IMR-90 (cell line): ENCODE results near the gene SMC5. TPM values are rescaled to one million over a fixed set of nuclear protein-coding genes. Genes with fewer than 3 reads are reported as not detected.

Experiments
- ATAC-seq: fragments of 200-7000 bp; cut with Tn5 transposase; 2 replicates; pipeline ENCODE4 v1.9.1; 2020; ENCODE audit warnings: low read depth, mild to moderate bottlenecking, moderate library complexity
- BruUV-seq: library from RNA; stranded (reverse); fragments of 400-500 nt; replicated peaks from 2 replicates; lab custom pipeline; 2021; lab: Mats Ljungman, UMichigan
- CTCF ChIA-PET: fragments of 300-600 bp; formaldehyde crosslinking; extraction: SDS; loops from one replicate; lab custom pipeline; 2021; ENCODE audit warnings: antibody characterized with exemption; lab: Yijun Ruan, JAX
- POLR2A ChIA-PET: fragments of 300-600 bp; sonication (Branson Sonifier 250); formaldehyde crosslinking; loops from one replicate; lab custom pipeline; 2022; ENCODE audit warnings: antibody characterized with exemption; ENCODE audit not compliant: unreplicated experiment; lab: Charles Lee
- DNase-seq: peaks from one replicate; pipeline ENCODE4 v3.0.0; 2013
- H2AFZ ChIP-seq: replicated peaks from 2 replicates; pipeline ENCODE3; 2013; ENCODE audit warnings: low read length, mild to moderate bottlenecking; ENCODE audit not compliant: poor library complexity
- H2AK5ac ChIP-seq: 2 replicates; pipeline ENCODE4 v1.6.1; 2013; ENCODE audit warnings: low read depth, low read length, inconsistent platforms
- H2AK9ac ChIP-seq: replicated peaks from 2 replicates; pipeline ENCODE3; 2013; ENCODE audit warnings: mild to moderate bottlenecking, low read depth, low read length, moderate library complexity; ENCODE audit not compliant: poor library complexity
- H2BK120ac ChIP-seq: 2 replicates; pipeline ENCODE4 v1.6.1; 2013; ENCODE audit warnings: low read depth, low read length, inconsistent platforms
- H2BK15ac ChIP-seq: 3 replicates; pipeline ENCODE4 v1.6.1; 2013; ENCODE audit warnings: low read depth, low read length, inconsistent platforms
- H2BK20ac ChIP-seq: 2 replicates; pipeline ENCODE4 v1.6.1; 2013; ENCODE audit warnings: low read depth, mild to moderate bottlenecking, inconsistent platforms, low read length, moderate library complexity
- H2BK5ac ChIP-seq: 2 replicates; pipeline ENCODE4 v1.6.1; 2013; ENCODE audit warnings: mild to moderate bottlenecking, low read depth, low read length, inconsistent platforms; ENCODE audit not compliant: poor library complexity, severe bottlenecking
- H3K14ac ChIP-seq: replicated peaks from 2 replicates; pipeline ENCODE4 v1.6.1; 2013; ENCODE audit warnings: low read depth, low read length, inconsistent platforms
- H3K18ac ChIP-seq: 2 replicates; pipeline ENCODE4 v1.6.1; 2013; ENCODE audit warnings: low read depth, low read length, control low read depth
- H3K23ac ChIP-seq: 2 replicates; pipeline ENCODE4 v1.6.1; 2013; ENCODE audit warnings: low read depth, low read length, inconsistent platforms
- H3K27ac ChIP-seq: 2 replicates; pipeline ENCODE4 v1.5.1; 2013; ENCODE audit warnings: mild to moderate bottlenecking, control low read depth, low read length; ENCODE audit not compliant: insufficient read depth
- H3K27me3 ChIP-seq: 2 replicates; pipeline ENCODE4 v1.6.1; 2013; ENCODE audit warnings: low read length; ENCODE audit not compliant: control insufficient read depth, insufficient read depth
- H3K36me3 ChIP-seq: 2 replicates; pipeline ENCODE4 v1.6.1; 2013; ENCODE audit warnings: low read length, mixed read lengths; ENCODE audit not compliant: control insufficient read depth, insufficient read depth
- H3K4ac ChIP-seq: 2 replicates; pipeline ENCODE4 v1.6.1; 2013; ENCODE audit warnings: low read depth, low read length, inconsistent platforms
- H3K4me1 ChIP-seq: 2 replicates; pipeline ENCODE4 v1.6.1; 2013; ENCODE audit warnings: low read length, mixed read lengths; ENCODE audit not compliant: control insufficient read depth, insufficient read depth
- H3K4me2 ChIP-seq: 2 replicates; pipeline ENCODE4 v1.6.1; 2013; ENCODE audit warnings: low read depth, mild to moderate bottlenecking, control low read depth, low read length, moderate library complexity
- H3K4me3 ChIP-seq: 2 replicates; pipeline ENCODE4 v1.5.1; 2013; ENCODE audit warnings: low read depth, mild to moderate bottlenecking, control low read depth, low read length, moderate library complexity; ENCODE audit not compliant: insufficient read depth
- H3K56ac ChIP-seq: 2 replicates; pipeline ENCODE4 v1.6.1; 2013; ENCODE audit warnings: low read length, inconsistent platforms; ENCODE audit not compliant: insufficient read depth; ENCODE audit errors: extremely low read depth
- H3K79me1 ChIP-seq, 2 experiments: 2 replicates each; pipeline ENCODE4 v1.6.1; 2013; ENCODE audit warnings: low read length in 2 of 2, inconsistent platforms in 1 of 2, low read depth in 1 of 2
- H3K9ac ChIP-seq: 2 replicates; pipeline ENCODE4 v1.6.1; 2013; ENCODE audit warnings: low read depth, low read length, control low read depth
- H3K9me1 ChIP-seq: 2 replicates; pipeline ENCODE4 v1.6.1; 2013; ENCODE audit warnings: low read length, inconsistent platforms; ENCODE audit not compliant: insufficient read depth
- H3K9me3 ChIP-seq: 2 replicates; pipeline ENCODE4 v1.6.1; 2013; ENCODE audit warnings: low read length; ENCODE audit not compliant: control insufficient read depth, insufficient read depth
- H4K20me1 ChIP-seq: 2 replicates; pipeline ENCODE4 v1.6.1; 2013; ENCODE audit warnings: low read length, inconsistent platforms; ENCODE audit not compliant: insufficient read depth
- H4K5ac ChIP-seq: 2 replicates; pipeline ENCODE4 v1.6.1; 2013; ENCODE audit warnings: mild to moderate bottlenecking, low read depth, low read length, control low read depth
- H4K8ac ChIP-seq, 2 experiments: 2 replicates each; pipeline ENCODE4 v1.6.1; 2013; ENCODE audit warnings: low read depth in 2 of 2, low read length in 2 of 2, control low read depth in 1 of 2, inconsistent platforms in 1 of 2
- H4K91ac ChIP-seq: 2 replicates; pipeline ENCODE4 v1.6.1; 2013; ENCODE audit warnings: low read depth, low read length, inconsistent platforms; ENCODE audit not compliant: insufficient read depth
- FOS ChIP-seq: fragments of 150-350 bp; IDR thresholded peaks from 2 replicates; pipeline ENCODE4 v1.6.1; 2016; ENCODE audit warnings: low read depth, low read length
- MXI1 ChIP-seq: IDR thresholded peaks from 2 replicates; pipeline ENCODE4 v1.6.1; 2012; ENCODE audit warnings: low read depth, mild to moderate bottlenecking, low read length, moderate library complexity, borderline replicate concordance
- NFE2L2 ChIP-seq: fragments of 150-350 bp; IDR thresholded peaks from 2 replicates; pipeline ENCODE4 v1.6.1; 2016; ENCODE audit warnings: low read depth, mild to moderate bottlenecking, low read length
- POLR2A ChIP-seq: IDR thresholded peaks from 2 replicates; pipeline ENCODE4 v1.6.1; 2012; ENCODE audit warnings: mild to moderate bottlenecking, low read depth, low read length
- RFX5 ChIP-seq: IDR thresholded peaks from 2 replicates; pipeline ENCODE4 v1.8.0; 2012; ENCODE audit warnings: low read depth, mild to moderate bottlenecking, low read length, moderate library complexity
- USF2 ChIP-seq: fragments of 150-350 bp; IDR thresholded peaks from 2 replicates; pipeline ENCODE4 v1.6.1; 2017; ENCODE audit warnings: mild to moderate bottlenecking, antibody characterized with exemption, low read length, low read depth
- WGBS, 2 experiments: methylation state at CpG; one replicate each; pipeline versions ENCODE4 v1.1.5 to v1.1.7; 2013; ENCODE audit warnings: missing lambda C conversion rate in 2 of 2; ENCODE audit not compliant: insufficient read length in 1 of 2; ENCODE audit errors: extremely low coverage in 2 of 2; 5-methylcytosine and 5-hydroxymethylcytosine counted together
- dilution Hi-C: fragments of 300-500 bp; cut with HindIII; formaldehyde crosslinking; loops from one replicate; pipeline ENCODE4 v1.14.3; 2018; ENCODE audit warnings: low sequenced_read_pairs; ENCODE audit not compliant: unreplicated experiment
- in situ Hi-C: fragments of 300-500 bp; cut with MboI; formaldehyde crosslinking; loops from 3 replicates; pipeline ENCODE4 v1.14.3; 2019; ENCODE audit warnings: low sequenced_read_pairs, inconsistent platforms, mixed read lengths
- intact Hi-C: fragments of 100-400 bp; cut with micrococcal nuclease; formaldehyde crosslinking; loops from 2 replicates; pipeline ENCODE4 v1.10.0; 2022
- microRNA-seq, 2 experiments: library from miRNA; stranded (forward) in 1 of 2; unstranded in 1 of 2; fragments of 10-50 nt in 1 of 2; fragments of <30 nt in 1 of 2; gene quantifications in 1 of 2; microRNA quantifications in 1 of 2; one replicate each; pipeline versions ENCODE3 to v1.1.0; 2013 to 2020; ENCODE audit not compliant: insufficient read depth in 1 of 2, insufficient read length in 1 of 2, unreplicated experiment in 1 of 2
- polyA plus RNA-seq, 3 experiments: library from polyadenylated mRNA; depleted of rRNA; stranded (reverse); fragments of >200 nt; gene quantifications; 2 replicates each; pipeline ENCODE4 v1.2.3, GENCODE V29; 2012; ENCODE audit warnings: low replicate concordance in 1 of 3
- small RNA-seq, 5 experiments: library from RNA; depleted of rRNA; stranded (forward); fragments of <200 nt; gene quantifications; one replicate each; pipeline ENCODE3, GENCODE V24; 2012
- total RNA-seq: library from RNA; depleted of rRNA; stranded (reverse); fragments of >200 nt; gene quantifications from 2 replicates; pipeline ENCODE4 v1.2.3, GENCODE V29; 2012; rRNA removed

Gene SMC5
- total and polyA plus RNA-seq, 2 of the 4 experiments (the other 2 are of a cell fraction): 12.0 to 13.3 TPM

- Histone ChIP-seq H3K9me3 (no peaks in the 10 kb centered on the region), H3K56ac (no peak overlapping the region), H3K4me3 (no peak overlapping the region), H3K27ac (no peak overlapping the region), H3K4me2 (no peak overlapping the region), H3K18ac (no peak overlapping the region), H3K36me3 (peaks cover 3% of the 10 kb centered on the region; the same call in 1 of the 2 replicates), H2BK120ac (no peak overlapping the region), H3K14ac (no peak overlapping the region), H3K27me3 (no peaks in the 10 kb centered on the region), H2AFZ (no peak overlapping the region), H3K79me1 (peaks cover 19 to 86% of the 10 kb centered on the region in 2 experiments), H3K9ac (no peak overlapping the region), H4K91ac (no peak overlapping the region), H2AK5ac (no peak overlapping the region), H4K20me1 (peaks cover 60% of the 10 kb centered on the region), H3K4me1 (peaks cover 35% of the 10 kb centered on the region), H3K4ac (0 out of 2 replicates have a peak overlapping the region, but pooled peaks have one; percentile 24), H2BK15ac (no peak overlapping the region), H4K8ac (no peak overlapping the region), H3K23ac (no peak overlapping the region), H4K5ac (no peak overlapping the region), H2AK9ac (no peak overlapping the region), H3K9me1 (peaks cover 37% of the 10 kb centered on the region), H2BK5ac (no peak overlapping the region), H2BK20ac (no peak overlapping the region)
- BruUV-seq: no TSS peak
- intact Hi-C loops (no loop called here), in situ Hi-C loops (no loop called here), dilution Hi-C loops (no loop called here)
- ATAC-seq: no peak
- WGBS, 2 experiments: no CpG with 5 or more reads among the region's 2 CpGs
- TF ChIP-seq FOS (no peak), NFE2L2 (no peak), RFX5 (no peak), USF2 (no peak), POLR2A (0 out of 2 replicates have a peak, but pooled peaks have one; percentile 14), MXI1 (no peak)
- ChIA-PET CTCF (no interaction called here), POLR2A (no interaction called here)
- DNase-seq: no peak
Observed at GRCh38 chr9:70404261-70404660, 145.5 kb downstream of the SMC5 start.

Small RNA genes lying within 50 kb of the gene (microRNA-seq; reads per million reads assigned to microRNA genes)
- not detected for gene RF00019 (ENCODE audit: insufficient read depth, insufficient read length)

Small RNA genes lying within 50 kb of the gene (small RNA-seq; reads per million reads assigned to genes)
- gene RF00019: 0 reads per million in 5 experiments

Other genes starting within 250 kb of the SMC5 start
- gene MAMDC2, start 215.1 kb upstream of the SMC5 start, total RNA-seq: 5.0 and 5.6 TPM in 2 replicates
- 5.0 and 5.2 TPM in 2 replicates for gene MAMDC2, start 215.1 kb upstream of the SMC5 start, polyA plus RNA-seq (2012; rRNA removed)
- 7.5 and 11.4 TPM in 2 replicates for gene KLF9, start 155.7 kb downstream of the SMC5 start, total RNA-seq
- gene KLF9, start 155.7 kb downstream of the SMC5 start, polyA plus RNA-seq (2012; rRNA removed): 4.1 and 4.3 TPM in 2 replicates